HepG2 (cell line): ENCODE data around the gene CYB5D1. TPM values are rescaled to one million over a fixed set of nuclear protein-coding genes. Genes with fewer than 3 reads are reported as not detected.

Experiments
- ADNP ChIP-seq: sonication (generic); formaldehyde crosslinking; IDR thresholded peaks from 2 replicates; pipeline ENCODE4 v1.4.0; 2020; ENCODE audit warnings: missing genetic modification reagents
- ARNT2 ChIP-seq: sonication (generic); formaldehyde crosslinking; IDR thresholded peaks from 2 replicates; pipeline ENCODE4 v1.8.0; 2022; ENCODE audit warnings: mild to moderate bottlenecking, low read depth, missing genetic modification reagents, moderate library complexity
- ASH2L ChIP-seq: fragments of 300-600, 200-600 bp; sonication (generic); IDR thresholded peaks from 2 replicates; pipeline ENCODE4 v1.7.0; 2017; ENCODE audit warnings: low read depth, mild to moderate bottlenecking, moderate library complexity, mixed read lengths, low read length; ENCODE audit not compliant: insufficient read length
- ELF4 ChIP-seq: sonication (generic); formaldehyde crosslinking; IDR thresholded peaks from 2 replicates; pipeline ENCODE4 v1.5.0; 2020; ENCODE audit warnings: missing genetic modification reagents, mild to moderate bottlenecking, moderate library complexity, borderline replicate concordance
- IRF2 ChIP-seq: IDR thresholded peaks from 2 replicates; pipeline ENCODE4 v1.6.1; 2018; ENCODE audit warnings: missing genetic modification reagents, missing compliant biosample characterization
- MLLT10 ChIP-seq: sonication (generic); formaldehyde crosslinking; IDR thresholded peaks from 2 replicates; pipeline ENCODE4 v1.4.0; 2020; ENCODE audit warnings: missing genetic modification reagents
- PRPF4 ChIP-seq: fragments of 200-400 bp; formaldehyde crosslinking; IDR thresholded peaks from 2 replicates; pipeline ENCODE4 v1.6.1; 2016; ENCODE audit warnings: low read length, low read depth; ENCODE audit not compliant: poor library complexity, severe bottlenecking
- RFX5 ChIP-seq: IDR thresholded peaks from 2 replicates; pipeline ENCODE4 v1.6.1; 2011; ENCODE audit warnings: low read depth, low read length, improper control_type of control experiment
- RFXAP ChIP-seq: sonication (generic); formaldehyde crosslinking; IDR thresholded peaks from 2 replicates; pipeline ENCODE4 v1.4.0; 2020; ENCODE audit warnings: missing genetic modification reagents, borderline replicate concordance
- SRSF9 ChIP-seq: fragments of 200-400 bp; formaldehyde crosslinking; IDR thresholded peaks from 2 replicates; pipeline ENCODE4 v1.6.1; 2018; ENCODE audit warnings: borderline replicate concordance, mild to moderate bottlenecking, low read depth, low read length; ENCODE audit not compliant: insufficient read depth, poor library complexity, severe bottlenecking
- TEF ChIP-seq: sonication (generic); formaldehyde crosslinking; IDR thresholded peaks from 2 replicates; pipeline ENCODE4 v1.5.0; 2020; ENCODE audit warnings: missing genetic modification reagents
- THAP7 ChIP-seq: sonication (generic); formaldehyde crosslinking; IDR thresholded peaks from 2 replicates; pipeline ENCODE4 v1.8.1; 2023; ENCODE audit warnings: mild to moderate bottlenecking, missing genetic modification reagents
- TOE1 ChIP-seq: sonication (generic); formaldehyde crosslinking; IDR thresholded peaks from 2 replicates; pipeline ENCODE4 v1.4.0; 2020; ENCODE audit warnings: mild to moderate bottlenecking, missing genetic modification reagents
- ZFYVE20 ChIP-seq: sonication (generic); formaldehyde crosslinking; IDR thresholded peaks from 2 replicates; pipeline ENCODE4 v1.8.0; 2023; ENCODE audit warnings: low read depth, mild to moderate bottlenecking, moderate library complexity, missing genetic modification reagents, borderline replicate concordance
- ZNF17 ChIP-seq: sonication (generic); formaldehyde crosslinking; IDR thresholded peaks from 2 replicates; pipeline ENCODE4 v1.5.0; 2020; ENCODE audit warnings: mild to moderate bottlenecking, missing genetic modification reagents
- ZNF296 ChIP-seq: sonication (generic); formaldehyde crosslinking; conservative IDR thresholded peaks from 2 replicates; pipeline ENCODE4 v1.5.0; 2020; ENCODE audit warnings: mild to moderate bottlenecking, missing genetic modification reagents
- ZNF501 ChIP-seq: sonication (generic); formaldehyde crosslinking; IDR thresholded peaks from 2 replicates; pipeline ENCODE4 v1.5.1; 2020; ENCODE audit warnings: mild to moderate bottlenecking, moderate library complexity, missing genetic modification reagents
- ZNF563 ChIP-seq: sonication (generic); formaldehyde crosslinking; IDR thresholded peaks from 2 replicates; pipeline ENCODE4 v1.8.0; 2022; ENCODE audit warnings: mild to moderate bottlenecking, moderate library complexity, missing genetic modification reagents
- ZNF572 ChIP-seq: sonication (generic); formaldehyde crosslinking; IDR thresholded peaks from 2 replicates; pipeline ENCODE4 v1.5.1; 2020; ENCODE audit warnings: mild to moderate bottlenecking, missing genetic modification reagents
- ZNF724P ChIP-seq: sonication (generic); formaldehyde crosslinking; IDR thresholded peaks from 2 replicates; pipeline ENCODE4 v1.8.0; 2022; ENCODE audit warnings: missing genetic modification reagents, borderline replicate concordance
- ZNF775 ChIP-seq: sonication (generic); formaldehyde crosslinking; IDR thresholded peaks from 2 replicates; pipeline ENCODE4 v1.4.0; 2020; ENCODE audit warnings: missing genetic modification reagents, mild to moderate bottlenecking, moderate library complexity, borderline replicate concordance
- polyA plus RNA-seq, 8 experiments: library from polyadenylated mRNA; depleted of rRNA in 3 of 8; stranded (reverse) in 7 of 8; unstranded in 1 of 8; fragments of >200 nt; fragmentation: Illumina TruSeq in 4 of 8; extraction: Trizol in 4 of 8; gene quantifications; 2 replicates each; pipeline versions ENCODE4 v1.2.1 to v1.2.3, GENCODE V29; 2011 to 2016; ENCODE audit warnings: low read depth in 4 of 8, missing spikeins in 1 of 8, mixed read lengths in 1 of 8; ENCODE audit not compliant: insufficient read depth in 1 of 8
- total RNA-seq, 5 experiments: library from RNA; depleted of rRNA; stranded (reverse); fragments of >200 nt; fragmentation: Illumina TruSeq; extraction: Trizol; gene quantifications; 2 replicates each; pipeline ENCODE4 v1.2.3, GENCODE V29; 2016; ENCODE audit warnings: low read depth in 1 of 5
- TF ChIP-seq, protein P1 (sequence below): sonication (generic); formaldehyde crosslinking; IDR thresholded peaks from 2 replicates; pipeline ENCODE4 v1.8.0; 2022; ENCODE audit warnings: mild to moderate bottlenecking, missing genetic modification reagents
- TF ChIP-seq, protein P2 (sequence below): sonication (generic); formaldehyde crosslinking; IDR thresholded peaks from 2 replicates; pipeline ENCODE4 v1.4.0; 2020; ENCODE audit warnings: missing genetic modification reagents

The CYB5D1 gene
- total and polyA plus RNA-seq, 2 of the 13 experiments (the other 11 are each of a cell fraction or from before 2014, with no cell fraction given) = 8.9 to 17.0 TPM

DNA sequence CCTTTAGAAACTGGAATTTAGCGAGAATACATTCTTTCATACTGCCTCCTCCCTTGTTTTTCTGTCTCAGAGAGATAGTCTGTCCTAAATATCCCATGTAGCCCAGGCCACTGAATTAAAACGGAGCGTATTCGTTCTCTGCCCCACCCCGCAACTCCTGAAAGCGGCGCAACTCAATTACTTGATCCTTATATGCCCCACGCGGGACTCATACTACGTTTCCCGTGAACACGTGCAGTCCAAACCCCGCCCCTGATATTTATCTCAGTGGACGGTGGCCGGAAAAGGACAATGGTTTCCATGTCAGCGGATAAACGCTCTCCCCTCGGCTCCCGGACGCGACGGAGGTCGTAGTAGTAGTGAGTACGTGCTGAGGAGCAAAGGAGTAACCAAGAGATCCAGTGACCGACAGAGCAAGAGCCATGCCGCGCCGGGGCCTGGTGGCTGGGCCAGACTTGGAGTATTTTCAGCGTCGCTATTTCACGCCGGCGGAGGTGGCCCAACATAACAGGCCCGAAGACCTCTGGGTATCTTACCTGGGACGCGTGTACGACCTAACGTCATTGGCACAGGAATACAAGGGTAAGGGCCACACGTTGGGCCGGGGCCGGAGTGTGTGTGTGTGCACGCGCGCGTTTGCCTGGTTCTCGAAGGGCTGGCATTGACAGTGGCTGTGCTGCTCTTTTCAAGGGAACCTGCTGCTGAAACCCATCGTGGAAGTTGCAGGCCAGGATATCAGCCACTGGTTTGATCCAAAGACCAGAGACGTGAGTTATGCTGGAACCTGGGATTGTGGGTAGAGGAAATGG, at the start of gene CYB5D1 (continued):
- no peak for TF ChIP-seq TEF (CRISPR knock-in tag)
- TF ChIP-seq ZNF775 (CRISPR knock-in tag) = no peak
- no peak for TF ChIP-seq ZNF296 (CRISPR knock-in tag)
- peak; percentile 32; the same call in 1 of the 2 replicates for TF ChIP-seq ELF4
- TF ChIP-seq ARNT2 (CRISPR knock-in tag) = peak; percentile 77; the same call in 1 of the 2 replicates
- TF ChIP-seq, protein P1, sequence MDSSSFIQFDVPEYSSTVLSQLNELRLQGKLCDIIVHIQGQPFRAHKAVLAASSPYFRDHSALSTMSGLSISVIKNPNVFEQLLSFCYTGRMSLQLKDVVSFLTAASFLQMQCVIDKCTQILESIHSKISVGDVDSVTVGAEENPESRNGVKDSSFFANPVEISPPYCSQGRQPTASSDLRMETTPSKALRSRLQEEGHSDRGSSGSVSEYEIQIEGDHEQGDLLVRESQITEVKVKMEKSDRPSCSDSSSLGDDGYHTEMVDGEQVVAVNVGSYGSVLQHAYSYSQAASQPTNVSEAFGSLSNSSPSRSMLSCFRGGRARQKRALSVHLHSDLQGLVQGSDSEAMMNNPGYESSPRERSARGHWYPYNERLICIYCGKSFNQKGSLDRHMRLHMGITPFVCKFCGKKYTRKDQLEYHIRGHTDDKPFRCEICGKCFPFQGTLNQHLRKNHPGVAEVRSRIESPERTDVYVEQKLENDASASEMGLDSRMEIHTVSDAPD (CRISPR knock-in tag) = 0 out of 2 replicates have a peak, but pooled peaks have one; percentile 58
- peak; percentile 69 for TF ChIP-seq ASH2L
- TF ChIP-seq, protein P2, sequence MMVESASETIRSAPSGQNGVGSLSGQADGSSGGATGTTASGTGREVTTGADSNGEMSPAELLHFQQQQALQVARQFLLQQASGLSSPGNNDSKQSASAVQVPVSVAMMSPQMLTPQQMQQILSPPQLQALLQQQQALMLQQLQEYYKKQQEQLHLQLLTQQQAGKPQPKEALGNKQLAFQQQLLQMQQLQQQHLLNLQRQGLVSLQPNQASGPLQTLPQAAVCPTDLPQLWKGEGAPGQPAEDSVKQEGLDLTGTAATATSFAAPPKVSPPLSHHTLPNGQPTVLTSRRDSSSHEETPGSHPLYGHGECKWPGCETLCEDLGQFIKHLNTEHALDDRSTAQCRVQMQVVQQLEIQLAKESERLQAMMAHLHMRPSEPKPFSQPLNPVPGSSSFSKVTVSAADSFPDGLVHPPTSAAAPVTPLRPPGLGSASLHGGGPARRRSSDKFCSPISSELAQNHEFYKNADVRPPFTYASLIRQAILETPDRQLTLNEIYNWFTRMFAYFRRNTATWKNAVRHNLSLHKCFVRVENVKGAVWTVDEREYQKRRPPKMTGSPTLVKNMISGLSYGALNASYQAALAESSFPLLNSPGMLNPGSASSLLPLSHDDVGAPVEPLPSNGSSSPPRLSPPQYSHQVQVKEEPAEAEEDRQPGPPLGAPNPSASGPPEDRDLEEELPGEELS = no peak
- TF ChIP-seq ZNF501 = peak; percentile 75
- no peak; the same call in 1 of the 2 replicates for TF ChIP-seq ZNF17 (CRISPR knock-in tag)
- TF ChIP-seq IRF2 (CRISPR knock-in tag) = peak; percentile 71
- no peak for TF ChIP-seq RFXAP (CRISPR knock-in tag)
- TF ChIP-seq RFX5 = no peak
- no peak for TF ChIP-seq MLLT10 (CRISPR knock-in tag)
- peak; percentile 37; the same call in 1 of the 2 replicates for TF ChIP-seq ZNF563 (CRISPR knock-in tag)
- TF ChIP-seq ADNP (CRISPR knock-in tag) = no peak
- TF ChIP-seq ZNF724P = 0 out of 2 replicates have a peak, but pooled peaks have one; percentile 72
- no peak for TF ChIP-seq PRPF4
- TF ChIP-seq TOE1 = no peak
- TF ChIP-seq ZNF572 (CRISPR knock-in tag) = peak; percentile 64; the same call in 1 of the 2 replicates
- TF ChIP-seq ZFYVE20 = no peak
- TF ChIP-seq THAP7 (CRISPR knock-in tag) = no peak
- TF ChIP-seq SRSF9 = no peak
